AG09309 (cell line): ENCODE results near the gene ARHGEF3.

ENCODE experiments used
- DNase-seq: peaks from one replicate; pipeline ENCODE4 v3.0.0-alpha.2; 2010; ENCODE audit warnings: low read depth
- H3K4me3 ChIP-seq: 2 replicates; pipeline ENCODE4 v1.5.1; 2011; ENCODE audit warnings: mild to moderate bottlenecking, low read depth, low read length, moderate library complexity; ENCODE audit not compliant: control insufficient read depth
- TF ChIP-seq, protein P1 (sequence below): IDR thresholded peaks from 2 replicates; pipeline ENCODE4 v1.5.1; 2011; ENCODE audit warnings: mild to moderate bottlenecking, low read depth, low read length, inconsistent platforms; ENCODE audit not compliant: insufficient read depth, control insufficient read depth; ENCODE audit errors: missing control alignments

Gene ARHGEF3

DNA sequence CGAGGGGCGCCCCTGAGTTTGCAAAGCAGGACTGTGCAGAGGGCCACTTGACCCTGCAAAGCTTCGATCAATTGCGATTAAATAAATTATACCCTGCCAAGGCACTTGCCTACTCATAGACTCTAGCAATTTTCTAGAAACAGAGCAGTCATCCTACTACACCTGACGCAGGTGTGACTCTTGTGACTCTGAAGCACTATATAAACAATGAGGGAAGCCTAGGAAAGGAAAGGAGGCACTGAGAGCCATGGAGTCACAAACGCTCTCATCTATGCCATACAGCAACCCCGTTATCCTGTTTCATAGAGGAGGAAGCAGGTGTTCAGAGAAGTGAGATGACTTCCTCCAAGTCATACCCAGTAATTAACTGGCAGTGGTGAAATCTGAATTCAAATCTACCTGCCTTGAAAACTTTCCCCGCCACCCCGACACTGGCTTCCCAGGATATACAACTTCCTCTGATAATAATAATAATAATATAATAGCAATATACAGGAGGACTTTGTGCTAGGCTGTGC lies 14.4 kb downstream of the ARHGEF3 start:
- no peak overlapping the region for H3K4me3 ChIP-seq
- TF ChIP-seq, protein P1, sequence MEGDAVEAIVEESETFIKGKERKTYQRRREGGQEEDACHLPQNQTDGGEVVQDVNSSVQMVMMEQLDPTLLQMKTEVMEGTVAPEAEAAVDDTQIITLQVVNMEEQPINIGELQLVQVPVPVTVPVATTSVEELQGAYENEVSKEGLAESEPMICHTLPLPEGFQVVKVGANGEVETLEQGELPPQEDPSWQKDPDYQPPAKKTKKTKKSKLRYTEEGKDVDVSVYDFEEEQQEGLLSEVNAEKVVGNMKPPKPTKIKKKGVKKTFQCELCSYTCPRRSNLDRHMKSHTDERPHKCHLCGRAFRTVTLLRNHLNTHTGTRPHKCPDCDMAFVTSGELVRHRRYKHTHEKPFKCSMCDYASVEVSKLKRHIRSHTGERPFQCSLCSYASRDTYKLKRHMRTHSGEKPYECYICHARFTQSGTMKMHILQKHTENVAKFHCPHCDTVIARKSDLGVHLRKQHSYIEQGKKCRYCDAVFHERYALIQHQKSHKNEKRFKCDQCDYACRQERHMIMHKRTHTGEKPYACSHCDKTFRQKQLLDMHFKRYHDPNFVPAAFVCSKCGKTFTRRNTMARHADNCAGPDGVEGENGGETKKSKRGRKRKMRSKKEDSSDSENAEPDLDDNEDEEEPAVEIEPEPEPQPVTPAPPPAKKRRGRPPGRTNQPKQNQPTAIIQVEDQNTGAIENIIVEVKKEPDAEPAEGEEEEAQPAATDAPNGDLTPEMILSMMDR: no peak
- DNase-seq: no peak

DNA sequence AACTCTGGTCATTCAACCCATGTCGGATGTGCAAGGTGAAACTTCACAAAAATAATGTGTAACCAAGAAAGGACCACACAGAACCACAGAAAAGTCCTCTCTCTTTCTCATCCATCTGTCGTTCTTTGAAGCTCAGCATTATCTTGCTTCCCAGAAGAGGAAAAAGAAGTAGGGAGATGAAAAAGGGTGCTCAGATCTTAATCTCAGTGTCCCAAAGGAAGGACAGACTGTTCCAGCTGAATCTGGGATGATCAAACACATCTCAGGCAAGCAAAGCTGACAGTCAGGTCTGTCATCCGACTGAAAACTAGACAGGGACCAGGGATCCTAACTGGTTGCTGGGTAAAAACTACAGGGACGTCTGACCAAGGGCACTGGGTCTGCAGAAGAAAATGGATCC lies 16.2 kb downstream of the ARHGEF3 start:
- no peak overlapping the region for H3K4me3 ChIP-seq
- DNase-seq: no peak
- TF ChIP-seq, protein P1: no peak

DNA sequence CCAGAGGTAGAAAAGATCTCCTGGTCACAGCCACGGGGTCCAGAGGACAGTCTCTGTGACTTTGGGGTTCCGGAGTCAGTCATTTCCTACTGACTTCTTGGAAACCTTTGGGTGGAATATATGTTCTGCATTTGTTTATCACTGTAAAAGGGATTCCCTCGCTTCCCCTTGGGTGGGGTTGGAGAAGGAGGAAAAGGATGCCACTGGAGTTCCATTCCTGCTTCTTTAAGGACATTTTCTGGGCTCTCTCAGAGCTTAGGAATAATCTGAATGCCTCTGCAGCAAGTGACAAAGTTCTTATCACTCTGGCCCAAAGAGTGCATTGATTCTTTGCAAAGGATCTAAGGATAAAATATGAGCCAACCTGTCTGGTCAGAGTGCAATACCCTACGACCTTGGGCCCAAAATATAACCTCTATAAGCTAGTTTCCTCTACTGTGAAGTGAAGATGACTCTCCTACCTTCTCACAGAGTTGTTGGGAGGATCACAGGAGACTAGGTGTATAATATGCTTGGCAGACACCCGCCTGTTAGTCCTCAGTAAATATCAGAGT lies 17.2 kb downstream of the ARHGEF3 start:
- H3K4me3 ChIP-seq: no peak overlapping the region
- no peak for DNase-seq
- TF ChIP-seq, protein P1: no peak

DNA sequence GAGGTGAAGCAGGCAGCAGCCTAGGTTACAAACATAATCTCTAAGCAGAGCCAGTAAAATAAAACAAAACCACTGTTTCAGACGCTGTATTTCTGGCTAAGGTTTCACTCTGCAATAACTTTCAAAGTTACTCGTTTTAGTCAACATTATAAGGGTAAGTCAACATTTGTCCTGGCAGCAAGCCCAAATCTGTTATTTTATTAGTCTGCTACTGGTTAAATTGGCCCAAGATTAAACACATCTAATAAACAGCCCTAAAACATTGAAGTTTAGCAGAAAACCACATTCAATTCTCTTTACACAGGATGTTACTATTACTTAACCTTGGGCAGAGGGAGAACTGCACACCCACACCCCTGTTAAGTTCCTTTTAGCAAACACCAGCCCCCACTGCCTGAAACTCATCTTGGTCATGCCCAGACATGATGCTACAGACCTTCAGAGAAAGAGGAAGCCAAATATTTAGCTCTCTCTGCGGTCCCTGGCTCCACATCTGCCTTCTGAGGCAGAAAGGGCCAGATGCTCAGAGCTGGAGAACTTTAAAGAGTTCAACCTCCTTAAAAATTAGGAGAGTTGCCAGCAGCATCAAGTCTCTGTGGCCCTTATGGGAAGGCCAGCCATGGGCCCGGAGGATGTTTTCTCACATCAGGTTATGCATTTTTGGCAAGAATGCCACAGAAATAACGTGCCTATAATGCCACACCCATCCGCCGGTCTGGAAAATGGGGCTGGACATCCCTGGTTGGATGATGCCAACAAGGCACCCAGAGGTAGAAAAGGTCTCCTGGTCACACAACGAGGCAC lies 17.9 kb downstream of the ARHGEF3 start:
- H3K4me3 ChIP-seq: no peak overlapping the region
- TF ChIP-seq, protein P1: no peak
- DNase-seq: peak; percentile 92

DNA sequence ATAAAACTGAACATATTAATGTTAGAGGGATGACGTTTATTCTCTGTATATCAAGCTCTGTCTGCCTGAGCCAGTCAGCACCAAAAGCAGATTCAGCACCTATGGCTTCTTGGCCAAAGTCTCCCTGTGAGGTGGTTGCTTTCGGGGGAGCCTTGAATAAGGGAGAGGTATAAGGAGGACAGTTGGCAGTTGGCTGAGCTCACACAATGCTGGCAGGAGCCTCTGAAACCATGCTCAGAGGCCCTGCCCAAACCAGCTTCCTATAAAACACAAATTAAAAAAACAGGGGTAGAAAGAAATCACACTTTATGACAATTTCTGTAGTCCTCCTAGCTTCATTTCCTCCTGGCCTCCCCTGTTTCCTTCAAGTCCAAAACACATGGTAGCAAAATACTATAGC lies 18.8 kb downstream of the ARHGEF3 start:
- DNase-seq: no peak
- no peak overlapping the region for H3K4me3 ChIP-seq

DNA sequence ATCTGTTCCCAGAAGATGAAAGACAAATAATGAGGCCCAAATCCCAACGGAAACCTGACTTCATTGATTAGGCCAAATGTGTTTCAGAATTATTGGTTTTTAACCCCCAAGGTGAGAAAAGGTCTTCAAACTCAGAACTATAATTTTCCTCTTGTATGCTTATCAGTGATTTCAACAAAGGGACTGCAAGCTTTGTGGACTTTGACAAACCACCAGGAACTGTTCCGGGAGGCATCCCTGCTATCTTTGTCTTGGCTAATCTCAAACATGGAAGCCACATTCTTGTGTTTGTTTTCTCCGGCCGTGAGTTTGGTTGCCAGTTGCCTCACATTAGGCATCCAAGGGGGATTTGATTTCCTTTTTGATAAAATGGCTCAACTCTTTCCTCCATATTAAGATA lies 19.5 kb downstream of the ARHGEF3 start:
- no peak overlapping the region for H3K4me3 ChIP-seq
- TF ChIP-seq, protein P1: no peak
- no peak for DNase-seq

More for the DNA sequence above, 18.8 kb downstream of the ARHGEF3 start:
- TF ChIP-seq, protein P1: no peak
